Large intestine (tissue), 3 donors: ENCODE data around the gene INSR. TPM values are rescaled to one million over a fixed set of nuclear protein-coding genes. Genes with fewer than 3 reads are reported as not detected.
A peak's percentile ranks its signal among the peaks of the same experiment; 100 is the strongest.
"Not testable (repeated sequence)": the region's sequence is repeated elsewhere in the genome, so short reads cannot be mapped to it uniquely, and the experiment has no call there.

Experiments used
- DNase-seq, 2 donors: peaks; one replicate each; pipeline versions ENCODE4 v3.0.0 to v3.0.0-alpha.2; 2013
- H3K27ac ChIP-seq: one replicate; pipeline ENCODE4 v1.5.1; 2013; ENCODE audit warnings: low read length
- H3K27me3 ChIP-seq: 2 replicates; pipeline ENCODE4 v1.6.1; 2013; ENCODE audit warnings: low read length; ENCODE audit not compliant: control insufficient read depth, insufficient read depth
- H3K36me3 ChIP-seq: 2 replicates; pipeline ENCODE4 v1.6.1; 2013; ENCODE audit warnings: low read length; ENCODE audit not compliant: control insufficient read depth, insufficient read depth
- H3K4me1 ChIP-seq: one replicate; pipeline ENCODE4 v1.6.1; 2013; ENCODE audit warnings: low read length; ENCODE audit not compliant: control insufficient read depth, insufficient read depth
- H3K4me3 ChIP-seq: one replicate; pipeline ENCODE4 v1.5.1; 2013; ENCODE audit warnings: low read length
- H3K9me3 ChIP-seq: one replicate; pipeline ENCODE4 v1.6.1; 2013; ENCODE audit warnings: mild to moderate bottlenecking, low read depth, low read length, moderate library complexity; ENCODE audit not compliant: control insufficient read depth
- WGBS: methylation state at CpG from one replicate; pipeline ENCODE4 v1.1.5; 2013; ENCODE audit warnings: low lambda C conversion rate; ENCODE audit not compliant: insufficient coverage; 5-methylcytosine and 5-hydroxymethylcytosine counted together
- polyA plus RNA-seq: library from polyadenylated mRNA; unstranded; fragments of 120-200 nt; gene quantifications from one replicate; pipeline ENCODE4 v1.2.1, GENCODE V29; 2013

The INSR gene
- polyA plus RNA-seq, 1 donor, result 27.7 TPM

DNA sequence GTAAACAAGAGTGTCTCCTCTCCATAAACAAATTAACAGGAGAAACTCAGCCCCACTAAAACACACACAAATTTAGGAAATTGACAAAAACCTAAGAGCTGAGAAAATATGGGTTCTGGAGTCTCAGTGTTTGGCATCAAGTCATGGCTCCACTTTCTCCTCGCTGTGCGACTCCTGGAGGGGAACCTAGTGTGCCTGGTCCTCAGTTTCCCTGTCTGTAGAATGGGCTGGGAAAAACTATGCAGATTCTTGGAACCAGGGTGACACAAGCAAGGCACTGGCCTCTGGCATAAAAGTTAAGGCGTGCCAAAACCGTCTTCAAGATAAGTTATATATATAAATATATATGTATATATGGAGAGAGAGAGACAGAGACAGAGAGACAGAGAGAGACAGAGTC lies 83.9 kb downstream of the INSR start:
- DNase-seq, result no peak
- no peak overlapping the region for H3K27ac ChIP-seq
- H3K9me3 ChIP-seq, result no peaks in the 10 kb centered on the region
- no peak overlapping the region for H3K4me3 ChIP-seq
- no peaks in the 10 kb centered on the region for H3K36me3 ChIP-seq
- no CpG with 5 or more reads among the region's 4 CpGs for WGBS
- H3K4me1 ChIP-seq, result peaks cover 12% of the 10 kb centered on the region
- H3K27me3 ChIP-seq, result no peaks in the 10 kb centered on the region

DNA sequence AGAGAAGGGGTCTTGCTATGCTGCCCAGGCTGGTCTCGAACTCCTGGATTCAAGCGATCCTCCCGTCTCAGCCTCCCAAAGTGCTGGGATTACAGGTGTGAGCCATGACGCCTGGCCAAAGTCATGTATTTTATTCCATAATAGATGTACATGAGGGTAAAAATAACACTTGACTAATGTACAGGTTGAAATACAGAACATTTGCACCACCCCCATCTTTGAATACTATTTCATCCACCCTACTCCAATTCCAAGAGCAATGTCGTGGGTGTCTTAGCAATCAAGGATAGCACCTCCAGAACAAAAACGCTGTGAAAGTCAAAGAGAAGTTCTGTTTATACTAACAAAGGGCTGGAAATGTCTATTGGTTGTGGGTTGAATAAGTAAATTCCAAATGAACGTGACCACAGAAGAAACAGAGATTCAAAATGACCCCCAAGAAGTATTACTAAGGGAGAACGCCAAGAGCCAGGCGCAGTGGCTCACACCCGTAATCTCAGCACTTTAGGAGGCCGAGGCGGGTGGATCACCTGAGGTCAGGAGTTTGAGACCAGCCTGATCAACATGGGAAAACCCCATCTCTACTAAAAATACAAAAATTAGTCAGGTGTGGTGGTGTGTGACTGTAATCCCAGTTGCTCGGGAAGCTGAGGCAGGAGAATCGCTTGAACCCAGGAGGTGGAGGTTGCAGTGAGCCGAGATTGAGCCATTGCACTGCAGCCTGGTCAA lies 84.5 kb downstream of the INSR start:
- not testable (repeated sequence) for H3K9me3 ChIP-seq, H3K27ac ChIP-seq, H3K36me3 ChIP-seq, DNase-seq, H3K27me3 ChIP-seq, H3K4me3 ChIP-seq
- H3K4me1 ChIP-seq, result peaks cover 12% of the 10 kb centered on the region
- WGBS, result 100% methylated on average over 1 of the region's 15 CpGs

DNA sequence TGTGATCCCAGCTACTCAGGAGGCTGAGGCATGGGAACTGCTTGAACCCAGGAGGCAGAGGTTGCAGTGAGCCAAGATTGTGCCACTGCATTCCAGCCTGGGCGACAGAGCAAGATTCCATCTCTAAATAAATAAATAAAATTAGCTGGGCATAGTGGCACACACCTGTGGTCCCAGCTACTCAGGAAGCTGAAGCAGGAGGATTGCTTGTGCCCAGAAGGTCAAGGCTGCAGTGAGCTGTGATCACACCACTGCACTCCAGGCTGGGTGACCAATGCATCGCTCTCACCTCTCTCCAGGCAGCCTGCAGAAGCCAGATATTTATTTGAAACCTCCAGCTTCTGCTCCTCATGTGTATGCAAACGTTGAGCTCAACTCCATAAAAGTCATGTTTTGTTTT lies 85.2 kb downstream of the INSR start:
- 60% methylated on average over 1 of the region's 3 CpGs for WGBS
- not testable (repeated sequence) for H3K36me3 ChIP-seq, H3K9me3 ChIP-seq, H3K27me3 ChIP-seq, H3K4me3 ChIP-seq, H3K27ac ChIP-seq, DNase-seq
- peaks cover 12% of the 10 kb centered on the region for H3K4me1 ChIP-seq

DNA sequence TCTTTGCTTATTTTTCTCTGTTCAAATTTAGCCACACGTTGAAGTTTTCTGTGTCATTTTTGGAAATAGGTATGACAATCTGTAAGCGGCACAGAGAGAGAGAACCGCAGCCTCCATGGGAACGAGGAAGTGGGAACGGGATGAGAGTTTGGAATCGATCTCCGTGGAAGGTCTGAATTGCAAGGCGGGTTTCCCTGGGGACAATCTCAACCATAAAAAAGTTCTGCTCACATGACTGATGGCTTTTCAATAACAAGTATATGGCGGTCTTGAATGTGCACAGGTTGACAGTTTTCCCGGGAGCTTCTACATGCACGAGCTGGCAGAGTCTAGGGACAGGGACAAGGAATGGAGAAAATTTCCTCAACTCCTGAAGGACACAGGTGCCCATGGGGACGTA lies 90.9 kb downstream of the INSR start:
- peak overlapping the region; percentile 78 for H3K27ac ChIP-seq
- no peaks in the 10 kb centered on the region for H3K27me3 ChIP-seq
- no peaks in the 10 kb centered on the region for H3K36me3 ChIP-seq
- no peaks in the 10 kb centered on the region for H3K9me3 ChIP-seq
- peak overlapping the region; percentile 16 for H3K4me3 ChIP-seq
- peak; percentile 34 to 74 for DNase-seq
- 49% methylated on average over 5 of the region's 12 CpGs for WGBS
- H3K4me1 ChIP-seq, result peaks cover 38% of the 10 kb centered on the region

DNA sequence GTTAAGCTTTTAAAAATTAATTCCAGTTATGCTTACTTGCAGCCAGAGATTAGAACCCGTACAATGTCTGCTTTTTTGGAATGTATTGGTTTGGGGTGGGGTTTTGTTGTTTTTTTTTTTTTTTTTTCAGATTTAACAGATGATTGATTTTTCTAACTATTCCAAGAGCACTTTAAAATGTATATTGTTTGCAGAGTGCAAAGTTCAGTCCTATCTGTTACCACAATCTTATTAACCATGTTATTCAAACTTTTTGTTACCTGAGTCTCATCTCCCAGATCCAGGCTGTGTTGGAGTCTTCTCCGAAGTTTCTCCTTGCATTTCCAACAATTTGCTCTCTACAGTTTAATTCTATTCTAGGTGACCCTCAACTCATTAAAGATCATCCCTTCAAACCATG lies 91.3 kb downstream of the INSR start:
- Histone ChIP-seq H3K36me3 (no peaks in the 10 kb centered on the region), H3K4me1 (peaks cover 38% of the 10 kb centered on the region), H3K27me3 (no peaks in the 10 kb centered on the region), H3K27ac (peak overlapping the region; percentile 78), H3K4me3 (peak overlapping the region; percentile 16), H3K9me3 (no peaks in the 10 kb centered on the region)
- no CpG with 5 or more reads among the region's 2 CpGs for WGBS
- DNase-seq, result no peak

DNA sequence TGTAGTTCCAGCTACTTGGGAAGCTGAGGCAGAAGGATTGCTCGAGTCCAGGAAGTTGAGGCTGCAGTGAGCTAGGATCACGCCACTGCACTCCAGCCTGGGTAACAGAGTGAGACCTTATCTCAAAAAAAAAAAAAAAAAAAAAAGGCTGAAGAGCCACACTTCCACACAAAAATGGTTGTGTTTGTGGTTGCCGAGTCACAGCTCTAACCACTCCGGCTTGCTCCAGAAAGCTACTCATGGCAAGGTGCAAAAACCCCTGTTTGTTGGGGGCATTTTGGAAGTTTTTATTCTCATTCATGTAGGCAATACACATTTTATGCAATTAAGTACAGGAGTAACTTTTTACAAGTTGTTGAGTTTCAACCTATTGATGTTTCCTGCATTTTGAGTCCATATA lies 93.5 kb downstream of the INSR start:
- 100% methylated on average over 1 of the region's 4 CpGs for WGBS
- Histone ChIP-seq H3K27ac (peak overlapping the region; percentile 79), H3K4me1 (peaks cover 43% of the 10 kb centered on the region), H3K36me3 (no peaks in the 10 kb centered on the region), H3K27me3 (no peaks in the 10 kb centered on the region), H3K4me3 (no peak overlapping the region), H3K9me3 (peaks cover 5% of the 10 kb centered on the region)
- DNase-seq, result no peak

DNA sequence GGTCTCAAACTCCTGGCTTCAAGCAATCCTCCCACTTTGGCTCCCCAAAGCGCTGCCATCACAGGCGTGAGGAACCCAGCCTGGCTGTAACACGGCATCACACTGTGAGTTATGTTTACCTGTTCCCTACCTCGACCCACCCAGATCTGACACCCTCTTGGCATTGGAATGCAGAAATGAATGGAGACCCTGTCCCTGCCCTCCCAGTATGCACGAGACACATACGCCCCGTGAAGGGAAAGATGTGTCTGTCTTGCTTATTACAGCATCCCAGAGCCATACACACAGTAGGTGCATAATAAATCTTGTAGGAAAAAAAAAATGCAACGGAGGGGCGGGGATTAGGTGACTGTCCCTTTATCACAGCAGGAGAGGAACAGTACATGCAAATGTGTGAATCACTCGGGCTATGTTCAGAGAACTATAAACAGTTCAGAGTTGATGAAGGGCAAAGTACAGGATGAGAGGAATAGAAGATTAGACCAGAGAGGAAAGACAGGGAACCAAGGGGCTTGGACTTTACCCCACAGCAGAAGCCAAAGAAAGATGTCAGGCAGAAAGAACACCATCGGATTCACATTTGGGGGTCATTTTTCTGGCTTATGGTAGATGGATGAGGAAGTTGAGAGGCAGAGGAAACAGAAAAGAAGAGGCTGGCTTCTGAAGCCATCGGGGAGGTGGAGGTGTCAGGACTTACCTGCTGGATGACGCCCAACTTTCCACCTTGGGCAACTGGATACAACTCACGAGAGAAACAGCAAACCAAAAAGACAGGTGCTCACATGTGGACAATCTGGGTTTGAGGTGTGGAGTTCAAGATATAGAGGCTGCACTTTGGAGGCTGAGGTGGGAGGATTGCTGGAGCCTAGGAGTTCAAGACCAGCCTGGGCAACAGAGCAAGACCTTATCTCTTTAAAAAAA lies 94.3 kb downstream of the INSR start:
- peaks cover 5% of the 10 kb centered on the region for H3K9me3 ChIP-seq
- DNase-seq, result peak; percentile 88 to 96
- H3K27ac ChIP-seq, result peak overlapping the region; percentile 79
- no peaks in the 10 kb centered on the region for H3K36me3 ChIP-seq
- no peak overlapping the region for H3K4me3 ChIP-seq
- peaks cover 43% of the 10 kb centered on the region for H3K4me1 ChIP-seq
- WGBS, result 30% methylated on average over 2 of the region's 14 CpGs
- H3K27me3 ChIP-seq, result no peaks in the 10 kb centered on the region

DNA sequence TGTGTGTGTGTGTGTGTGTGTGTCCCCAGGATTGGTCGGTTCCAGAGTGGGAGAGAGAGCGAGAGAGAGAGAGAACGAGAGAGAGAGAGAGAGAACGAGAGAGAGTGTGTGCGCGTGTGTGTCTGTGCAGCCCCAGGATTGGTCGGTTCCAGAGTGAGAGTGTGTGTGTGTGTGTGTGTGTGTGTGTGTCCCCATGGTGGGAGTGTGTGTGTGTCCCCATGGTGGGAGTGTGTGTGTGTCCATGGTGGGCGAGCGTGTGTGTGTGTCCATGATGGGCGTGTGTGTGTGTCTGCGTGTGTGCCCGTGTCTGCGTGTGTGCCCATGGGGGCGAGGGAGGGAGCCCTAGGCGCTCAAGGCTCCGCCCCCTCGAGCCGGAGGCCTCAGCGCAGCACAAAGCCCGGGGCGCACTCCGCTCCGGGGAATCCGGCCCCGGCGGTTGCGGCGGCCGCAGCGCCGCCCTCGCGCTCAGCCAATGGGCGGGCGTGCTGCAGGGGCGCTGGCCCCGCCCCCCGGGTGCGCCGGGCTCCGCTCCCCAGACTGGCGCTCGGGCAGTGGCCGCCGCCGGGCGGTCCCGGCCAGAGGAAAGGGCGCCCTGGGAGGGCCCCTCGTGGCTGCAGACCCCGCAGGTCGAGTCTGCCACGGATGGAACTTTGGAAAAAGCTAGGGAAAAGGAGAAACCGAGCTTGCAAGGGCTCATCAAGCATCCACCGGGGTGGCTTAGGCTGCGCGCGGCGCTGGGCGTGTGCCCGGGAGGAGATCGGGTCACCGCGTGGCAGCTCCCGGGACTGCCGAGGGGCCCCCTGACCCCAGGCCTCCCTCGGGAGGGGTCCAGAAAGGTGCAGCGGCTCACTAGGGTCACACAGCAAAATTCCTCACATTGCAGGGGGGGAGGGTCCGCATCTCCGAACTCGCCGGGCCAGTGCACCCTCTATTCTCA lies 96.2 kb downstream of the INSR start:
- H3K4me3 ChIP-seq, result peak overlapping the region; percentile 72
- WGBS, result no CpG with 5 or more reads among the region's 72 CpGs
- H3K27me3 ChIP-seq, result no peaks in the 10 kb centered on the region
- H3K4me1 ChIP-seq, result peaks cover 31% of the 10 kb centered on the region
- H3K9me3 ChIP-seq, result peaks cover 5% of the 10 kb centered on the region
- H3K27ac ChIP-seq, result peak overlapping the region; percentile 94
- no peaks in the 10 kb centered on the region for H3K36me3 ChIP-seq
- DNase-seq, result peak; percentile 96 to 99

DNA sequence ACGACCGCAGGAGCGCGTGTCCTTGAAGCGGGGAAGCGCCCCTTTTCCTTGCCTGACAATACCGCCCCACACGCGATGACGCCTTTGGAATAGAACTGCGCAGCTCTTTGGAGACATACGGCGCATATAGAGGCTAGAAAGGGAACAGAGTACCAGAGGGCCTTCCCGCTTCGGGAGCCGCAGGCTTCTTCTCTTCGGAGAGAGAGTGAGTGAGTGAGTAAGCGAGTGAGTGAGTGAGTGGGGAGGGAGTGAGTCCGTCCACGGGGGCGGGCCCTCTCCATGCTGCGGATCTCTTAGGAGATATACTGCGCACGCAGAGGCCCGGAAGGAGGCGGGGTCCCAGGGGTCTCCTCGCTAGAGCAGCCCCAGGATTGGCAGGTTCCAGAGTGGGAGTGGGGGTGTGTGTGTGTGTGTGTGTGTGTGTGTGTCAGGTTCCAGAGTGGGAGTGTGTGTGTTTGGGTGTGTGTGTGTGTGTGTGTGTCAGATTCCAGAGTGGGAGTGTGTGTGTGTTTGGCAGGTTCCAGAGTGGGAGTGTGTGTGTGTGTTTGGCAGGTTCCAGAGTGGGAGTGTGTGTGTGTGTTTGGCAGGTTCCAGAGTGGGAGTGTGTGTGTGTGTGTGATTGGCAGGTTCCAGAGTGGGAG lies 97.0 kb downstream of the INSR start:
- H3K9me3 ChIP-seq, result peaks cover 5% of the 10 kb centered on the region
- no peaks in the 10 kb centered on the region for H3K36me3 ChIP-seq
- peak overlapping the region; percentile 94 for H3K27ac ChIP-seq
- DNase-seq, result peak; percentile 79 to 92
- WGBS, result no CpG with 5 or more reads among the region's 27 CpGs
- no peaks in the 10 kb centered on the region for H3K27me3 ChIP-seq
- H3K4me1 ChIP-seq, result peaks cover 25% of the 10 kb centered on the region
- peak overlapping the region; percentile 52 for H3K4me3 ChIP-seq
